HL-60 (cell line): ENCODE measurements around the gene COL23A1.
"Not testable (repeated sequence)": the region's sequence is repeated elsewhere in the genome, so short reads cannot be mapped to it uniquely, and the experiment has no call there.

Source experiments
- DNase-seq, 2 experiments: peaks; one replicate each; pipeline ENCODE4 v3.0.0-alpha.2; 2010 to 2020; ENCODE audit warnings: low read depth in 1 of 2, low spot score in 1 of 2
- H3K27ac ChIP-seq: fragments of 250-450 bp; sonication (Bioruptor Pico); replicated peaks from 2 replicates; pipeline ENCODE4 v1.5.1; 2020; ENCODE audit warnings: mild to moderate bottlenecking, moderate library complexity
- H3K27me3 ChIP-seq: fragments of 250-450 bp; sonication (Bioruptor Pico); 2 replicates; pipeline ENCODE4 v1.5.1; 2021; ENCODE audit warnings: mild to moderate bottlenecking, moderate library complexity; ENCODE audit not compliant: insufficient read depth, poor library complexity, severe bottlenecking
- H3K4me3 ChIP-seq: replicated peaks from 2 replicates; pipeline ENCODE4 v1.5.1; 2011; ENCODE audit warnings: mild to moderate bottlenecking, control low read depth, low read length; ENCODE audit not compliant: insufficient read depth
- GABPA ChIP-seq: IDR thresholded peaks from 2 replicates; pipeline ENCODE4 v1.6.1; 2012; ENCODE audit warnings: low read depth
- POLR2AphosphoS5 ChIP-seq: IDR thresholded peaks from 2 replicates; pipeline ENCODE4 v1.6.1; 2012; ENCODE audit warnings: low read depth
- REST ChIP-seq: IDR thresholded peaks from 2 replicates; pipeline ENCODE4 v1.6.1; 2012; ENCODE audit warnings: low read depth; ENCODE audit not compliant: insufficient replicate concordance
- SPI1 ChIP-seq: IDR thresholded peaks from 2 replicates; pipeline ENCODE4 v1.6.1; 2012; ENCODE audit warnings: low read depth, mild to moderate bottlenecking, borderline replicate concordance
- TF ChIP-seq, protein P1 (sequence below): IDR thresholded peaks from one replicate; pipeline ENCODE4 v1.5.1; 2011; ENCODE audit warnings: low read length, control low read depth, inconsistent platforms; ENCODE audit not compliant: insufficient read depth

Gene COL23A1

DNA sequence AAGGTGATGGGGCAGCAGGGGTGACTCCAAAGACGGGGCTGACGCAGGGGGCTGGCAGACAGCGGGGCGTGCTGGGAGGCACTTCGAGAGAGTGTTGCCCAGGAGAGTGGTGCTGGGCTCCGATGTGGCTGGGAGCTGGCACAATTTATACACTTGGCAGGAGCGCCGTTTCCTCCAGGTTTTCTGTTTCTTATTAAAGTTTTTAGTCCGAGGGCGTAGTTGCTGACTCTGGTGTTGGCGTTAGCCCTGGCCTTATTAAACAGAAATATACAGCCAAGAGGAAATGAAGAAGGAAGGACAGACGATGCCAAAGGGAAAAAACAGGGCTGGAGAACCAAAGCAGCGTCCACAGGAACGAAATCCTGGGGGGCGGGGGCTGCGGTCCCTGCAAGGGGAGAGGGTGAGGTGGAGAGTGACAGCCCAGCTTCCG, 218.0 kb downstream of the COL23A1 start:
- H3K27me3 ChIP-seq, result no peaks in the 10 kb centered on the region
- no peak for TF ChIP-seq GABPA
- no peak for TF ChIP-seq POLR2AphosphoS5
- TF ChIP-seq, protein P1, sequence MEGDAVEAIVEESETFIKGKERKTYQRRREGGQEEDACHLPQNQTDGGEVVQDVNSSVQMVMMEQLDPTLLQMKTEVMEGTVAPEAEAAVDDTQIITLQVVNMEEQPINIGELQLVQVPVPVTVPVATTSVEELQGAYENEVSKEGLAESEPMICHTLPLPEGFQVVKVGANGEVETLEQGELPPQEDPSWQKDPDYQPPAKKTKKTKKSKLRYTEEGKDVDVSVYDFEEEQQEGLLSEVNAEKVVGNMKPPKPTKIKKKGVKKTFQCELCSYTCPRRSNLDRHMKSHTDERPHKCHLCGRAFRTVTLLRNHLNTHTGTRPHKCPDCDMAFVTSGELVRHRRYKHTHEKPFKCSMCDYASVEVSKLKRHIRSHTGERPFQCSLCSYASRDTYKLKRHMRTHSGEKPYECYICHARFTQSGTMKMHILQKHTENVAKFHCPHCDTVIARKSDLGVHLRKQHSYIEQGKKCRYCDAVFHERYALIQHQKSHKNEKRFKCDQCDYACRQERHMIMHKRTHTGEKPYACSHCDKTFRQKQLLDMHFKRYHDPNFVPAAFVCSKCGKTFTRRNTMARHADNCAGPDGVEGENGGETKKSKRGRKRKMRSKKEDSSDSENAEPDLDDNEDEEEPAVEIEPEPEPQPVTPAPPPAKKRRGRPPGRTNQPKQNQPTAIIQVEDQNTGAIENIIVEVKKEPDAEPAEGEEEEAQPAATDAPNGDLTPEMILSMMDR, result no peak
- TF ChIP-seq SPI1, result no peak
- TF ChIP-seq REST, result no peak
- no peak for DNase-seq
- no peak overlapping the region for H3K4me3 ChIP-seq
- H3K27ac ChIP-seq, result no peak overlapping the region

DNA sequence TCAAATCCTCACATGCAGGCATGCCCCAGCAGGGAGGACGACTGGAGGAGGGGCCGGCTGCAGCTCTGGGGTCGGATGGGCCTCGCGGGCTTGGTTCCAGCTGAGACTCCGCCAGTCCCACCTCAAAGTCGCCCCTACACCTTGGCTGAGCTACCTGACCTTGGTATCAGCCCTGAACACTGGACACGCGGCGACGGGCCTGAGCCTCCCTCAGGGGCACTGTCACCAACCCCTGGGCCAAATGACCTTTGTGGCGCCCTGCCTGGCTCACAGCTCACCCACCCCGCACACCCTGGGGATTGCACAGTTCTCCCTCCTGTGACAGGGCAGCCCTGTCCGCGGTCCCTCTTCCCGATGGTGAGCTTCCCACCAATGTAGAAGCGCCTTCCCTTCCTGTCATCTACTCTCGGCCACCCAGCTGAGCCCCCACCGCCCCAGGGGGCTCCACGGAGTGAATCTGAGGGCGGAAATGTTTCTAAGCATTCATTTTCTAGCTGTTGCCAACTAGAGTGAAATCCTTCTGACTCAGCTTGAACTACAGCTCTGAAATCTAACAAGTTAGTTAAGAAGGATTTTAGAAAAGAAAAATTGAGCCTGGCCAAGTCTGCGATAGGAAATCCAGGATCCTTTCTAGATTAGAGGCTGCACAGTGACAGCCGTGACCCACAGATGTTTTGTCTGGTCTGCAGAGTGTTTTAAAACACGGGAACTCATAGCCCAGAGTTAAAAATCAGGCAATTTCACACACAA, 218.7 kb downstream of the COL23A1 start:
- H3K27ac ChIP-seq, result no peak overlapping the region
- DNase-seq, result no peak
- no peaks in the 10 kb centered on the region for H3K27me3 ChIP-seq
- H3K4me3 ChIP-seq, result no peak overlapping the region
- no peak for TF ChIP-seq SPI1
- TF ChIP-seq, protein P1, result no peak
- no peak for TF ChIP-seq REST
- no peak for TF ChIP-seq POLR2AphosphoS5
- TF ChIP-seq GABPA, result no peak

GRCh38 chr5:178370102-178370501, 220.1 kb downstream of the COL23A1 start:
- TF ChIP-seq, protein P1, result no peak
- TF ChIP-seq POLR2AphosphoS5, result no peak
- no peak for TF ChIP-seq REST
- no peak for TF ChIP-seq GABPA
- no peak for TF ChIP-seq SPI1

GRCh38 chr5:178369469-178369868, 220.7 kb downstream of the COL23A1 start:
- H3K27me3 ChIP-seq, DNase-seq, H3K27ac ChIP-seq, H3K4me3 ChIP-seq: not testable (repeated sequence)

More at GRCh38 chr5:178370102-178370501, 220.1 kb downstream of the COL23A1 start:
- H3K4me3 ChIP-seq, result no peak overlapping the region
- no peak for DNase-seq
- H3K27me3 ChIP-seq, result no peaks in the 10 kb centered on the region
- H3K27ac ChIP-seq, result no peak overlapping the region
